ENCODE measurements around the gene CACNA1F. TPM values are rescaled to one million over a fixed set of nuclear protein-coding genes. Genes with fewer than 3 reads are reported as not detected.

The CACNA1F gene
- total and polyA plus RNA-seq, 9 of the 15 experiments (the other 6 are each of a cell fraction or from before 2014, with no cell fraction given): under 0.01 to 0.41 (median 0.03) TPM; not detected in 3

DNA sequence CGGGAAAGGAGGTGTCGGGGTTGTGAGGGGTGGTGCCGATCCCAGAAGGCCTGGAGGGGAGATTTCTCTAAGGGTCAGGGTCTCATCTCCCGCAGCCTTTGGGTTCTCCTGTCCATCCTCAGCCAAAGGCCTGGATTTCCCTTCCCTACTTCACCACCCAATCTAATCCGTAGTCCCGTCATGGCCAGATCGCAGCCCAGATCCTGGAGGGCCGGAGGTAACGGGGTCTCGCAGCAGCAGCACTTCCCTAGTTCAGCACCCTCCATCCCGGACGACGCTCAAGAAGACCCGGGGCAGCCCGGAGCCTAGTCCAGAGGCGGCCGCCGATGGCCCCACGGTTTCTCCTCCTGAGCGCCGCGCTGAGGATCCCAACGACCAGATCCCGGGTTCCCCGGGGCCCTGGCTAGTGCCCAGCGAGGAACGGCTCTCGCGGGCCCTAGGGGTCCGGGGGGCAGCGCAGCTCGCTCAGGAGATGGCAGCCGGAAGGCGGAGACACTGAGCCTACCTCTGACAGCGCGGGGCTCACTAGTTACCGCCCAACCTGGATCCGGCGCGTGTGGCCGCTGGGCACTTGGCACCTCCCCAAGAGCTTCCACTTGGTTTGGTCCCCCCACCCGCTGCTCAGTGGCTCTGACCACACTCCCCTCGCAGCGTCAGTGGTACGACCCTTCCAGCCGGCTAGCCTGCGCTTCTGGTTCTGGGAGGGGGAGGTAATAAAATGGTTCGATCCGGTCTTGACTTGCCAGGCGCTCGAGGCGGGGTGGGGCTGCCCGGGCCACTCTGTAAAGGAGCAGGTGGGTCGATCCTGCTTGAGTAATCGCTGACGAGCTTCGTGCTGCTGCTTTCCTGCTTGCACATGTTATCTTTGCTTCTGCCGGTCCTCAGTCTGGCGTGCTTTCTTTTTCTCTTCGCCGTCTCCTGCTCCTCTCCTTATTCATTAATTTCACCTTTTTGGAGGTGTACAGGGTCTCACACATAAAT, 66.9 kb downstream of the CACNA1F start (continued):
- TF ChIP-seq, protein P1, sequence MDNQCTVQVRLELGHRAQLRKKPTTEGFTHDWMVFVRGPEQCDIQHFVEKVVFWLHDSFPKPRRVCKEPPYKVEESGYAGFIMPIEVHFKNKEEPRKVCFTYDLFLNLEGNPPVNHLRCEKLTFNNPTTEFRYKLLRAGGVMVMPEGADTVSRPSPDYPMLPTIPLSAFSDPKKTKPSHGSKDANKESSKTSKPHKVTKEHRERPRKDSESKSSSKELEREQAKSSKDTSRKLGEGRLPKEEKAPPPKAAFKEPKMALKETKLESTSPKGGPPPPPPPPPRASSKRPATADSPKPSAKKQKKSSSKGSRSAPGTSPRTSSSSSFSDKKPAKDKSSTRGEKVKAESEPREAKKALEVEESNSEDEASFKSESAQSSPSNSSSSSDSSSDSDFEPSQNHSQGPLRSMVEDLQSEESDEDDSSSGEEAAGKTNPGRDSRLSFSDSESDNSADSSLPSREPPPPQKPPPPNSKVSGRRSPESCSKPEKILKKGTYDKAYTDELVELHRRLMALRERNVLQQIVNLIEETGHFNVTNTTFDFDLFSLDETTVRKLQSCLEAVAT (IDR thresholded peaks at IDR 0.05): peak in 1 of 2 experiments; percentile 63; a peak in 1 of 4 replicates
- TF ChIP-seq FOXK2 (conservative IDR thresholded peaks at IDR 0.05 in 1 of 2, IDR thresholded peaks at IDR 0.05 in 1 of 2; ENCODE audit: low read depth in 2 of 2): peak in 1 of 2 experiments; percentile 97; a peak in 2 of 4 replicates
- TF ChIP-seq, protein P2, sequence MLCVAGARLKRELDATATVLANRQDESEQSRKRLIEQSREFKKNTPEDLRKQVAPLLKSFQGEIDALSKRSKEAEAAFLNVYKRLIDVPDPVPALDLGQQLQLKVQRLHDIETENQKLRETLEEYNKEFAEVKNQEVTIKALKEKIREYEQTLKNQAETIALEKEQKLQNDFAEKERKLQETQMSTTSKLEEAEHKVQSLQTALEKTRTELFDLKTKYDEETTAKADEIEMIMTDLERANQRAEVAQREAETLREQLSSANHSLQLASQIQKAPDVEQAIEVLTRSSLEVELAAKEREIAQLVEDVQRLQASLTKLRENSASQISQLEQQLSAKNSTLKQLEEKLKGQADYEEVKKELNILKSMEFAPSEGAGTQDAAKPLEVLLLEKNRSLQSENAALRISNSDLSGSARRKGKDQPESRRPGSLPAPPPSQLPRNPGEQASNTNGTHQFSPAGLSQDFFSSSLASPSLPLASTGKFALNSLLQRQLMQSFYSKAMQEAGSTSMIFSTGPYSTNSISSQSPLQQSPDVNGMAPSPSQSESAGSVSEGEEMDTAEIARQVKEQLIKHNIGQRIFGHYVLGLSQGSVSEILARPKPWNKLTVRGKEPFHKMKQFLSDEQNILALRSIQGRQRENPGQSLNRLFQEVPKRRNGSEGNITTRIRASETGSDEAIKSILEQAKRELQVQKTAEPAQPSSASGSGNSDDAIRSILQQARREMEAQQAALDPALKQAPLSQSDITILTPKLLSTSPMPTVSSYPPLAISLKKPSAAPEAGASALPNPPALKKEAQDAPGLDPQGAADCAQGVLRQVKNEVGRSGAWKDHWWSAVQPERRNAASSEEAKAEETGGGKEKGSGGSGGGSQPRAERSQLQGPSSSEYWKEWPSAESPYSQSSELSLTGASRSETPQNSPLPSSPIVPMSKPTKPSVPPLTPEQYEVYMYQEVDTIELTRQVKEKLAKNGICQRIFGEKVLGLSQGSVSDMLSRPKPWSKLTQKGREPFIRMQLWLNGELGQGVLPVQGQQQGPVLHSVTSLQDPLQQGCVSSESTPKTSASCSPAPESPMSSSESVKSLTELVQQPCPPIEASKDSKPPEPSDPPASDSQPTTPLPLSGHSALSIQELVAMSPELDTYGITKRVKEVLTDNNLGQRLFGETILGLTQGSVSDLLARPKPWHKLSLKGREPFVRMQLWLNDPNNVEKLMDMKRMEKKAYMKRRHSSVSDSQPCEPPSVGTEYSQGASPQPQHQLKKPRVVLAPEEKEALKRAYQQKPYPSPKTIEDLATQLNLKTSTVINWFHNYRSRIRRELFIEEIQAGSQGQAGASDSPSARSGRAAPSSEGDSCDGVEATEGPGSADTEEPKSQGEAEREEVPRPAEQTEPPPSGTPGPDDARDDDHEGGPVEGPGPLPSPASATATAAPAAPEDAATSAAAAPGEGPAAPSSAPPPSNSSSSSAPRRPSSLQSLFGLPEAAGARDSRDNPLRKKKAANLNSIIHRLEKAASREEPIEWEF (CRISPR knock-in tag; IDR thresholded peaks at IDR 0.05): 0 out of 2 replicates have a peak, but pooled peaks have one; percentile 17
- TF ChIP-seq PPARD (CRISPR knock-in tag; IDR thresholded peaks at IDR 0.05): no peak
- peak; percentile 17; the same call in 1 of the 2 replicates for TF ChIP-seq MYC (IDR thresholded peaks at IDR 0.05; ENCODE audit: low read depth, low read length)
- no peak for TF ChIP-seq MYC (CRISPR knock-in tag; IDR thresholded peaks at IDR 0.05; ENCODE audit: borderline replicate concordance, low read depth)
- peak; percentile 69 for TF ChIP-seq NFIC (IDR thresholded peaks at IDR 0.05)
- TF ChIP-seq TCF7L2 (IDR thresholded peaks at IDR 0.05; ENCODE audit: low read depth, low read length): peak; percentile 83
- TF ChIP-seq JUND (IDR thresholded peaks at IDR 0.05; ENCODE audit: borderline replicate concordance, low read depth, low read length): peak; percentile 66
- TF ChIP-seq JUND (tag; IDR thresholded peaks at IDR 0.05; ENCODE audit: borderline replicate concordance, low read depth, low read length): no peak
- TF ChIP-seq HNRNPLL (IDR thresholded peaks at IDR 0.05; ENCODE audit: low read depth, low read length, poor library complexity, severe bottlenecking): peak; percentile 6
- peak in 1 of 2 experiments; percentile 76; a peak in 1 of 4 replicates for TF ChIP-seq NONO (IDR thresholded peaks at IDR 0.05; ENCODE audit: low read depth in 2 of 2, low read length in 1 of 2)
- TF ChIP-seq, protein P3, sequence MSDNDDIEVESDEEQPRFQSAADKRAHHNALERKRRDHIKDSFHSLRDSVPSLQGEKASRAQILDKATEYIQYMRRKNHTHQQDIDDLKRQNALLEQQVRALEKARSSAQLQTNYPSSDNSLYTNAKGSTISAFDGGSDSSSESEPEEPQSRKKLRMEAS (CRISPR knock-in tag; IDR thresholded peaks at IDR 0.05): peak; percentile 78
- TF ChIP-seq, protein P4, sequence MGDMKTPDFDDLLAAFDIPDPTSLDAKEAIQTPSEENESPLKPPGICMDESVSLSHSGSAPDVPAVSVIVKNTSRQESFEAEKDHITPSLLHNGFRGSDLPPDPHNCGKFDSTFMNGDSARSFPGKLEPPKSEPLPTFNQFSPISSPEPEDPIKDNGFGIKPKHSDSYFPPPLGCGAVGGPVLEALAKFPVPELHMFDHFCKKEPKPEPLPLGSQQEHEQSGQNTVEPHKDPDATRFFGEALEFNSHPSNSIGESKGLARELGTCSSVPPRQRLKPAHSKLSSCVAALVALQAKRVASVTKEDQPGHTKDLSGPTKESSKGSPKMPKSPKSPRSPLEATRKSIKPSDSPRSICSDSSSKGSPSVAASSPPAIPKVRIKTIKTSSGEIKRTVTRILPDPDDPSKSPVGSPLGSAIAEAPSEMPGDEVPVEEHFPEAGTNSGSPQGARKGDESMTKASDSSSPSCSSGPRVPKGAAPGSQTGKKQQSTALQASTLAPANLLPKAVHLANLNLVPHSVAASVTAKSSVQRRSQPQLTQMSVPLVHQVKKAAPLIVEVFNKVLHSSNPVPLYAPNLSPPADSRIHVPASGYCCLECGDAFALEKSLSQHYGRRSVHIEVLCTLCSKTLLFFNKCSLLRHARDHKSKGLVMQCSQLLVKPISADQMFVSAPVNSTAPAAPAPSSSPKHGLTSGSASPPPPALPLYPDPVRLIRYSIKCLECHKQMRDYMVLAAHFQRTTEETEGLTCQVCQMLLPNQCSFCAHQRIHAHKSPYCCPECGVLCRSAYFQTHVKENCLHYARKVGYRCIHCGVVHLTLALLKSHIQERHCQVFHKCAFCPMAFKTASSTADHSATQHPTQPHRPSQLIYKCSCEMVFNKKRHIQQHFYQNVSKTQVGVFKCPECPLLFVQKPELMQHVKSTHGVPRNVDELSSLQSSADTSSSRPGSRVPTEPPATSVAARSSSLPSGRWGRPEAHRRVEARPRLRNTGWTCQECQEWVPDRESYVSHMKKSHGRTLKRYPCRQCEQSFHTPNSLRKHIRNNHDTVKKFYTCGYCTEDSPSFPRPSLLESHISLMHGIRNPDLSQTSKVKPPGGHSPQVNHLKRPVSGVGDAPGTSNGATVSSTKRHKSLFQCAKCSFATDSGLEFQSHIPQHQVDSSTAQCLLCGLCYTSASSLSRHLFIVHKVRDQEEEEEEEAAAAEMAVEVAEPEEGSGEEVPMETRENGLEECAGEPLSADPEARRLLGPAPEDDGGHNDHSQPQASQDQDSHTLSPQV (IDR thresholded peaks at IDR 0.05): peak; percentile 87
